HG02642 (cell line): ENCODE results near the gene HBD.

Experiments
- ATAC-seq: cut with Tn5 transposase; IDR thresholded peaks from one replicate; pipeline ENCODE4 v1.9.1; 2021; ENCODE audit warnings: mild to moderate bottlenecking; ENCODE audit not compliant: unreplicated experiment, poor library complexity

HBD gene

DNA sequence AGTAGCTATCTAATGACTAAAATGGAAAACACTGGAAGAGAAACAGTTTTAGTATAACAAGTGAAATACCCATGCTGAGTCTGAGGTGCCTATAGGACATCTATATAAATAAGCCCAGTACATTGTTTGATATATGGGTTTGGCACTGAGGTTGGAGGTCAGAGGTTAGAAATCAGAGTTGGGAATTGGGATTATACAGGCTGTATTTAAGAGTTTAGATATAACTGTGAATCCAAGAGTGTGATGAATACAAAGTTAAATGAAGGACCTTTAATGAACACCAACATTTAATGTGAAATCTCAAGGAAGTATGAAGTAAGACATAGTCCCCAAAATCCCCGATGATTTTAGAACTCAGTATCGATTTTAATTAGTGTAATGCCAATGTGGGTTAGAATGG is 3.1 kb upstream of the HBD start:
- no peak for ATAC-seq

- no peak for ATAC-seq
Measured at GRCh38 chr11:5235364-5236095, 1.2 kb upstream of the HBD start.

GRCh38 chr11:5233307-5233706 is 976 bp downstream of the HBD start:
- ATAC-seq, result no peak

DNA sequence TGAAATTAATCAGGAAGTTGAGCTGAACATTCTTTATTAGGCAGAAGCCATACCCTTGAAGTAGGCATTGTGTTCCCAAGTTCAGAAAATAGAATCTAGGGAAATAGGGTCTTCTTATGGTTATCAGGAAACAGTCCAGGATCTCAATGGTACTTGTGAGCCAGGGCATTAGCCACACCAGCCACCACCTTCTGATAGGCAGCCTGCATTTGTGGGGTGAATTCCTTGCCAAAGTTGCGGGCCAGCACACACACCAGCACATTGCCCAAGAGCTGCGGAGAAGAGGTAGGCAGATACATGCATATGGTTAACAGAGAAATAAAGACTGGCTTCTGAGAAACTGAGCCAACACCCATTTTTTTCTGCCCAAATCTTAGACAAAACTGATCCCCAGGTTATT is 1.5 kb downstream of the HBD start:
- ATAC-seq, result no peak

DNA sequence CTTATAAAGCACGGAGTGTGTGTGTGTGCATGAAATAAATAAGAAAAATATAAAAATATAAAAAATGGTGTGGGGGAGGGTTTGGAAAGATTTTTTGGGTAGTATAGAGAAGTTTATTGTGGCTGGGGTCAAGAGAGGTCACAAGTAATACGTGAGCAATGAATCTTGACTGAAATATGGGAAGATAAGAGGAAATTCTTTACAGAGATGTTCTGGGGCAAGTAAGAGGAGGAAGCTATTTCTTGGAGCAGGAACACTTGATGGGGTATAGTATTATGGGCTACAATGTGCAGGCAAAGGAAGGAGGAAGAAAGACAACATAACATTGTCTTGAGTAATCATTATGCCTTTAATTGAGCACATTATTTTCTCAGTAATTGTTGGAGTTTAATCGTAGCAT is 2.1 kb downstream of the HBD start:
- no peak for ATAC-seq

DNA sequence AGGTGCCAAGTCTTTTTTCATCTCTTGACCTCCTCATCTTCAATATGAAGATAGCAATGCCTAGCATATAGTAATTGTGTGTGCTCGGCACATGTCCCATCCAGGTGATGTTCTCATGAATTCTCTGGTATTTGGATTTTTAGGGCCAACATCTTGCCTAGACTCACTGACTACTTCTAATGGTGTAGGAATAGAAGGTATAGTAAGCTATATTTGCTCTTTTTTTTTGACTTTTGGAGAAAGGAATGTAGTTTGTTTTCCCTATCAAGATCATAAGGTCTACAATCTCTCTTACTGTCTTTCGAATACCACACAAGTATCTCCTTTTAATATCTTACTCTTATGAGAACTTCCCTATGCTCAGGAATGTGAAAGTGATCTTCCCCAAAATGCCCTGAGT is 3.2 kb downstream of the HBD start:
- no peak for ATAC-seq

- ATAC-seq, result no peak
Measured at GRCh38 chr11:5230266-5230665, 4.0 kb downstream of the HBD start.

DNA sequence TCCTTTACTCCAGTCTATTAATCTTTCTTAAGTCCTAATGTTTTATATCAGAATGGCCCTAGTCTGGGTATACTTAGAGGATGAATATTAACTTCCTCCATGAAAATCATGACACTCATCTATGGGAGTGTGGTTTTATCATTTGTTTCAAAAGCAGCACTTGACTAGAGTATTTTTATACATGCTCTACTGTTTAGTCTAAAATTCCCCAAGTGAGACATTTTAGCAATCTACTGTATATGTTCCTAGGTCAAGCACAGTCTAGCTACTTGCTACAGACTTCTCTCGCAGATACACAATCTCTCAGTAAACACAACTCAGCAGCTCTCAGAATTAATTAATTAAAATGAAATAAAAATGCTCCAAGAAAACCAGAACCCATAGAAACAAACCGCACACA is 4.5 kb downstream of the HBD start:
- no peak for ATAC-seq

GRCh38 chr11:5229356-5229755 is 4.9 kb downstream of the HBD start:
- no peak for ATAC-seq

- no peak for ATAC-seq
Measured at GRCh38 chr11:5228124-5228523, 6.2 kb downstream of the HBD start.

- no peak for ATAC-seq
Measured at GRCh38 chr11:5227681-5228080, 6.6 kb downstream of the HBD start.

GRCh38 chr11:5226732-5227310 is 7.5 kb downstream of the HBD start, which contains the start of gene HBB:
Gene HBB (minus strand): TSS chr11:5227071. CDS start chr11:5227021, 50 bp downstream.
- no peak for ATAC-seq

DNA sequence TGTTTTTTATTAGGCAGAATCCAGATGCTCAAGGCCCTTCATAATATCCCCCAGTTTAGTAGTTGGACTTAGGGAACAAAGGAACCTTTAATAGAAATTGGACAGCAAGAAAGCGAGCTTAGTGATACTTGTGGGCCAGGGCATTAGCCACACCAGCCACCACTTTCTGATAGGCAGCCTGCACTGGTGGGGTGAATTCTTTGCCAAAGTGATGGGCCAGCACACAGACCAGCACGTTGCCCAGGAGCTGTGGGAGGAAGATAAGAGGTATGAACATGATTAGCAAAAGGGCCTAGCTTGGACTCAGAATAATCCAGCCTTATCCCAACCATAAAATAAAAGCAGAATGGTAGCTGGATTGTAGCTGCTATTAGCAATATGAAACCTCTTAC is 8.8 kb downstream of the HBD start:
- no peak for ATAC-seq

DNA sequence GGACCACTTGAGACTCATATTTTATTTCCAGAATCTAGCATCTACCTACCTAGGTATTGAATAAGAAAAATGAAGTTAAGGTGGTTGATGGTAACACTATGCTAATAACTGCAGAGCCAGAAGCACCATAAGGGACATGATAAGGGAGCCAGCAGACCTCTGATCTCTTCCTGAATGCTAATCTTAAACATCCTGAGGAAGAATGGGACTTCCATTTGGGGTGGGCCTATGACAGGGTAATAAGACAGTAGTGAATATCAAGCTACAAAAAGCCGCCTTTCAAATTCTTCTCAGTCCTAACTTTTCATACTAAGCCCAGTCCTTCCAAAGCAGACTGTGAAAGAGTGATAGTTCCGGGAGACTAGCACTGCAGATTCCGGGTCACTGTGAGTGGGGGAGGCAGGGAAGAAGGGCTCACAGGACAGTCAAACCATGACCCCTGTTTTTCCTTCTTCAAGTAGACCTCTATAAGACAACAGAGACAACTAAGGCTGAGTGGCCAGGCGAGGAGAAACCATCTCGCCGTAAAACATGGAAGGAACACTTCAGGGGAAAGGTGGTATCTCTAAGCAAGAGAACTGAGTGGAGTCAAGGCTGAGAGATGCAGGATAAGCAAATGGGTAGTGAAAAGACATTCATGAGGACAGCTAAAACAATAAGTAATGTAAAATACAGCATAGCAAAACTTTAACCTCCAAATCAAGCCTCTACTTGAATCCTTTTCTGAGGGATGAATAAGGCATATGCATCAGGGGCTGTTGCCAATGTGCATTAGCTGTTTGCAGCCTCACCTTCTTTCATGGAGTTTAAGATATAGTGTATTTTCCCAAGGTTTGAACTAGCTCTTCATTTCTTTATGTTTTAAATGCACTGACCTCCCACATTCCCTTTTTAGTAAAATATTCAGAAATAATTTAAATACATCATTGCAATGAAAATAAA is 9.5 kb downstream of the HBD start:
- ATAC-seq, result no peak

GRCh38 chr11:5223686-5224085 is 10.6 kb downstream of the HBD start:
- ATAC-seq, result no peak

- ATAC-seq, result no peak
Measured at GRCh38 chr11:5223146-5223545, 11.1 kb downstream of the HBD start.

DNA sequence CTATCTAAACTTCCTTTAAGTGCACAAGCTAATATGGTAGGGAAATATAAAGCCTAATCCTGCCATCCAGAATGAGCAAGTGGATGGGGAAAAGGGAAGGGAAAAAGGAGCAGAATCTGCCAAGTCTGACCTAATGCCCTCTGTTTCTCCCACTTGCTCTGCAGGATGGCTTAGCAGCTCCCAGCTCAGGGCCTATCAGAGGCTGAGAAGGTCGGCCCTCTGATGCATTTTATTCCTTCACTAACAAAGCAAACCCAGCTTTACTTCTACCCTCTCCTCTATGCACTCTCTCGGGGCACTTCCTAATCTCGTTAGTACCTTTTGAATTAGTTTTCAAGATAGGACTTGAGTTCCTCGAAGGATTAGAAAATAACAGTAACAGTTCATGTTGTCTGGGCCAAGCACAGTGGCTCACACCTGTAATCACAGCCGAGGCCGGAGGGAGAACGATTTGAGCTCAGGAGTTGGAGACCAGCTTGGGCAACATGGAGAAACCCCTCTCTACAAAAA is 23.9 kb downstream of the HBD start:
- no peak for ATAC-seq

DNA sequence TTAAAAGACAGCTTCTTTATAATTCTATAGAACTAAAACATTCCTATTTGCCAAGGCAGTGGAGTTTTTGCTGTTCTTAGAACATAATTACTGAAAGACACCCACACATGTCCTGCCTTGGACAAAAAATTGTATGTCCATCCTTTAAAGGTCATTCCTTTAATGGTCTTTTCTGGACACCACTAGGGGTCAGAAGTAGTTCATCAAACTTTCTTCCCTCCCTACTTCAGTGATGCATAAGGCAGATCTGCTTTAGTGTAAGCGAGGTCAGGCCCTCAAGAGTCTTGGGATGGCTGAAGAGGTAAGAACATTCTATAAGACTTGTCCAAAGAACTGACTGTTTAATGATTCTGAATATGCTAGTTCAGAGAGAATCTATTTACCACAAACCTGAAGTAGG is 29.5 kb downstream of the HBD start:
- ATAC-seq, result peak; percentile 65

DNA sequence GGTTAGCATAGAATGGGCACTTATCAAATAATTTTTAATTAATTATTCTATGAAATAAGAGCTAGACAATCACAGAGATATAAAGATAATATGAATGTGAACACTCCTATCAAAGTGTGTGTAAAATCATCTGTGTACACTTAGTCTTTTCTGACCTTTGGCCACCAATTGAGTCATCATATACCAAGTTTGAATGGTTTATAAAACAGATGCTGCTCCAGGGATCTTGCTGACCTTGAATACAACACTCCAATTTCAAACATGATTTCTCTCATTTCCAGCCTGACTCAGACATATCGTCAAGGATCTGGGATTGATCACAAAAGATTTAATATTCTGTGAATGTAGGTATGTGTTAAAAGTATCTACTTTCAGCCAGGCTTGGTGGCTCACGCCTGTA is 30.9 kb downstream of the HBD start:
- no peak for ATAC-seq

- ATAC-seq, result no peak
Measured at GRCh38 chr11:5200582-5200981, 33.7 kb downstream of the HBD start, which contains the start of gene OR51V1. Gene OR51V1 (minus strand): TSS chr11:5200682. CDS start chr11:5200682, 0 bp downstream.

DNA sequence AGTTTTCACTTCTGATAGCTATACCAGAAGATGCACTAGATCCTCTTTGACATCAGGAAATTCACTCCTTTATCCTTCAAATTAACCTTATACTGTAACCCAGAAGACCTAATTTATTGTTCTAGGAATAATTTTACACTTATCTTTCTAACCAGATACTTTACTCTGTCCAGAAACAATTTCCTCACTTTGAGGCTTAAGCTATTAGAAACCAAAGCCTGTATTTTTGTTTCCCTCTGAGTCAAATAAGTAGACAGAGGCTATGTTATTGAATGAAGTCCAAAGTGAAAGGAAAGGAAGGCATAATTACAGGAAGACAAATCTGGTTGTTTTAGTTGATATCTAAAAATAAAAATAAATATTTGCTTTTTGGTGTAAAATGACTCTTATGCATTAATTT is 36.0 kb downstream of the HBD start:
- no peak for ATAC-seq
